Measurements from ENCODE around the gene KLHL15.

Gene KLHL15

DNA sequence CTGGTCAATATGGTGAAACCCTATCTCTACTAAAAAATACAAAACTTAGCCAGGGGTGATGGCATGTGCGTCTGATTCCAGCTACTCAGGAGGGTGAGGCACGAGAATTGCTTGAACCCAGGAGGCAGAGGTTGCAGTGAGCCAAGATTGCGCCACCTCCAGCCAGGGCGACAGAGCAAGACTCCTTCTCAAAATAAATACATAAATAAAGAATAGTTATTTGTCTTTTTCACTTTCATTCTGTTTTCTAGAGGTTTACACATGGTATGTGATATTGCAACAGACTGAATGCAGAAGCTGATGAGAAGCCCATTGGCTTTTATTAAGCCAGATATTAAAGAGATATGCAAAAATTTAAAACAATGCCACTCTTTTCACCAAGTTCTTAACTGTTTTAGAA lies 8.2 kb downstream of the KLHL15 start:
- no CpG with 5 or more reads among the region's 4 CpGs for WGBS, 2 donors (ENCODE audit: extremely low coverage in 2 of 2, insufficient read length in 2 of 2, insufficient replicate concordance in 1 of 2)

GRCh38 chrX:24017674-24018073 lies 9.3 kb downstream of the KLHL15 start:
- Histone ChIP-seq H3K9me3 (replicated peaks in 1 of 2; ENCODE audit: control insufficient read depth in 2 of 2, insufficient read depth in 1 of 2, low read depth in 1 of 2, low read length in 2 of 2) (no peaks in the 10 kb centered on the region), H2BK5ac (ENCODE audit: low read length) (no peak overlapping the region), H2BK120ac (ENCODE audit: low read depth, low read length) (no peak overlapping the region), H3K14ac (ENCODE audit: low read length) (no peak overlapping the region), H2AFZ (ENCODE audit: low read length) (no peak overlapping the region), H3K79me1 (ENCODE audit: low read depth, low read length) (peaks cover 1% of the 10 kb centered on the region), H3K36me3 (replicated peaks in 1 of 2; ENCODE audit: control insufficient read depth in 2 of 2, insufficient read depth in 2 of 2, low read length in 2 of 2) (peaks cover 0 to 26% of the 10 kb centered on the region in 2 donors), H4K8ac (ENCODE audit: low read depth, low read length) (no peak overlapping the region), H2AK5ac (ENCODE audit: low read depth, low read length) (no peak overlapping the region), H3K23ac (ENCODE audit: low read depth, low read length, poor library complexity) (no peak overlapping the region), H2BK12ac (ENCODE audit: low read length) (no peak overlapping the region), H4K91ac (ENCODE audit: low read depth, low read length, poor library complexity) (no peak overlapping the region), H3K4me1 (ENCODE audit: control insufficient read depth in 2 of 2, insufficient read depth in 1 of 2, low read depth in 1 of 2, low read length in 2 of 2) (no peaks in the 10 kb centered on the region), H3K4me2 (ENCODE audit: insufficient read depth, low read length, poor library complexity, severe bottlenecking) (no peak overlapping the region), H3K27me3 (ENCODE audit: control insufficient read depth in 3 of 3, insufficient read depth in 3 of 3, low read depth in 1 of 3, low read length in 3 of 3) (no peaks in the 10 kb centered on the region), H3K27ac (replicated peaks; ENCODE audit: low read length) (no peak overlapping the region), H3K4me3 (ENCODE audit: low read length in 2 of 2) (no peak overlapping the region), H3K9ac (ENCODE audit: low read depth, low read length, poor library complexity) (no peak overlapping the region), H3K4ac (ENCODE audit: low read length) (no peak overlapping the region), H2BK15ac (ENCODE audit: low read length) (no peak overlapping the region), H3K18ac (ENCODE audit: low read length) (no peak overlapping the region)
- WGBS, 2 donors (ENCODE audit: extremely low coverage in 2 of 2, insufficient read length in 2 of 2, insufficient replicate concordance in 1 of 2), result no CpG with 5 or more reads among the region's 9 CpGs
- DNase-seq (ENCODE audit: low spot score), result no peak

More for the DNA sequence above, 8.2 kb downstream of the KLHL15 start:
- H3K4me2 ChIP-seq (ENCODE audit: insufficient read depth, low read length, poor library complexity, severe bottlenecking), result no peak overlapping the region
- no peak overlapping the region for H2BK5ac ChIP-seq (ENCODE audit: low read length)
- H3K23ac ChIP-seq (ENCODE audit: low read depth, low read length, poor library complexity), result no peak overlapping the region
- H4K91ac ChIP-seq (ENCODE audit: low read depth, low read length, poor library complexity), result no peak overlapping the region
- no peak overlapping the region for H3K4me3 ChIP-seq (ENCODE audit: low read length in 2 of 2)
- H3K14ac ChIP-seq (ENCODE audit: low read length), result no peak overlapping the region
- H3K27ac ChIP-seq (replicated peaks; ENCODE audit: low read length), result no peak overlapping the region
- peaks cover 0 to 26% of the 10 kb centered on the region in 2 donors for H3K36me3 ChIP-seq (replicated peaks in 1 of 2; ENCODE audit: control insufficient read depth in 2 of 2, insufficient read depth in 2 of 2, low read length in 2 of 2)
- no peak for DNase-seq (ENCODE audit: low spot score)
- H2AK5ac ChIP-seq (ENCODE audit: low read depth, low read length), result no peak overlapping the region
- no peak overlapping the region for H2AFZ ChIP-seq (ENCODE audit: low read length)
- no peak overlapping the region for H4K8ac ChIP-seq (ENCODE audit: low read depth, low read length)
- no peaks in the 10 kb centered on the region for H3K4me1 ChIP-seq (ENCODE audit: control insufficient read depth in 2 of 2, insufficient read depth in 1 of 2, low read depth in 1 of 2, low read length in 2 of 2)
- no peak overlapping the region for H3K18ac ChIP-seq (ENCODE audit: low read length)
- no peak overlapping the region for H3K4ac ChIP-seq (ENCODE audit: low read length)
- H2BK120ac ChIP-seq (ENCODE audit: low read depth, low read length), result no peak overlapping the region
- H3K9ac ChIP-seq (ENCODE audit: low read depth, low read length, poor library complexity), result no peak overlapping the region
- H2BK15ac ChIP-seq (ENCODE audit: low read length), result no peak overlapping the region
- H3K79me1 ChIP-seq (ENCODE audit: low read depth, low read length), result peaks cover 1% of the 10 kb centered on the region
- no peaks in the 10 kb centered on the region for H3K9me3 ChIP-seq (replicated peaks in 1 of 2; ENCODE audit: control insufficient read depth in 2 of 2, insufficient read depth in 1 of 2, low read depth in 1 of 2, low read length in 2 of 2)
- no peak overlapping the region for H2BK12ac ChIP-seq (ENCODE audit: low read length)
- H3K27me3 ChIP-seq (ENCODE audit: control insufficient read depth in 3 of 3, insufficient read depth in 3 of 3, low read depth in 1 of 3, low read length in 3 of 3), result no peaks in the 10 kb centered on the region

- Histone ChIP-seq H2AFZ (ENCODE audit: low read length) (no peak overlapping the region), H3K4me3 (ENCODE audit: low read length in 2 of 2) (no peak overlapping the region), H3K36me3 (replicated peaks in 1 of 2; ENCODE audit: control insufficient read depth in 2 of 2, insufficient read depth in 2 of 2, low read length in 2 of 2) (peaks cover 0 to 19% of the 10 kb centered on the region in 2 donors), H4K91ac (ENCODE audit: low read depth, low read length, poor library complexity) (no peak overlapping the region), H3K79me1 (ENCODE audit: low read depth, low read length) (no peaks in the 10 kb centered on the region), H2AK5ac (ENCODE audit: low read depth, low read length) (no peak overlapping the region), H2BK5ac (ENCODE audit: low read length) (no peak overlapping the region), H3K18ac (ENCODE audit: low read length) (no peak overlapping the region), H2BK12ac (ENCODE audit: low read length) (no peak overlapping the region), H4K8ac (ENCODE audit: low read depth, low read length) (no peak overlapping the region), H3K9ac (ENCODE audit: low read depth, low read length, poor library complexity) (no peak overlapping the region), H3K23ac (ENCODE audit: low read depth, low read length, poor library complexity) (no peak overlapping the region), H3K4ac (ENCODE audit: low read length) (no peak overlapping the region), H3K14ac (ENCODE audit: low read length) (no peak overlapping the region), H3K27ac (replicated peaks; ENCODE audit: low read length) (no peak overlapping the region), H2BK15ac (ENCODE audit: low read length) (no peak overlapping the region), H3K27me3 (ENCODE audit: control insufficient read depth in 3 of 3, insufficient read depth in 3 of 3, low read depth in 1 of 3, low read length in 3 of 3) (no peaks in the 10 kb centered on the region), H2BK120ac (ENCODE audit: low read depth, low read length) (no peak overlapping the region), H3K9me3 (replicated peaks in 1 of 2; ENCODE audit: control insufficient read depth in 2 of 2, insufficient read depth in 1 of 2, low read depth in 1 of 2, low read length in 2 of 2) (no peaks in the 10 kb centered on the region), H3K4me1 (ENCODE audit: control insufficient read depth in 2 of 2, insufficient read depth in 1 of 2, low read depth in 1 of 2, low read length in 2 of 2) (no peaks in the 10 kb centered on the region), H3K4me2 (ENCODE audit: insufficient read depth, low read length, poor library complexity, severe bottlenecking) (no peak overlapping the region)
- WGBS, 2 donors (ENCODE audit: extremely low coverage in 2 of 2, insufficient read length in 2 of 2, insufficient replicate concordance in 1 of 2), result no CpG with 5 or more reads among the region's 5 CpGs
- DNase-seq (ENCODE audit: low spot score), result no peak
These were observed 12.5 kb downstream of the KLHL15 start for GRCh38 chrX:24014388-24015018.

DNA sequence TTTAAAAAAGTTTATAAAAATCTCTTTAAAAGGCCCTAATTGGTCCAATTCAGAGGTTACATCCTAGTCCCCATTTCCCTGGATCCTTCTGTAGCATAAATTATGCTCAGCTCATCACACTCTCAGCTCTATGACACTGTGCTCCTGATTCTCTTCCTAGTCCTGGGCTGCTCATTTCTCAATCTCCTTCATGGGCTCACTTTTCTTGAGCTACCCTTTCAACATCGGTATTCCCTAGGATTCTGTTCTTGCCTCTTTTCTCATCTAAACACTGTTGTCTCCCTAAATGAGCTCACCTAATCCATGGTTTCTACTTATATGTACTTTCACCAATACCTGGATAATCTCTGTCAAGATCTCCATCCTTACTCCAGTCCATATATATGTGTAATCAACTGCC lies 14.7 kb downstream of the KLHL15 start:
- no peak overlapping the region for H3K18ac ChIP-seq (ENCODE audit: low read length)
- DNase-seq (ENCODE audit: low spot score), result no peak
- no peak overlapping the region for H3K4ac ChIP-seq (ENCODE audit: low read length)
- no peak overlapping the region for H4K8ac ChIP-seq (ENCODE audit: low read depth, low read length)
- H2AFZ ChIP-seq (ENCODE audit: low read length), result no peak overlapping the region
- no peak overlapping the region for H3K4me3 ChIP-seq (ENCODE audit: low read length in 2 of 2)
- H2BK15ac ChIP-seq (ENCODE audit: low read length), result no peak overlapping the region
- no peaks in the 10 kb centered on the region for H3K27me3 ChIP-seq (ENCODE audit: control insufficient read depth in 3 of 3, insufficient read depth in 3 of 3, low read depth in 1 of 3, low read length in 3 of 3)
- H3K4me2 ChIP-seq (ENCODE audit: insufficient read depth, low read length, poor library complexity, severe bottlenecking), result no peak overlapping the region
- no peaks in the 10 kb centered on the region for H3K79me1 ChIP-seq (ENCODE audit: low read depth, low read length)
- H3K9me3 ChIP-seq (replicated peaks in 1 of 2; ENCODE audit: control insufficient read depth in 2 of 2, insufficient read depth in 1 of 2, low read depth in 1 of 2, low read length in 2 of 2), result no peaks in the 10 kb centered on the region
- no peak overlapping the region for H3K9ac ChIP-seq (ENCODE audit: low read depth, low read length, poor library complexity)
- no CpG with 5 or more reads among the region's 1 CpG for WGBS, 2 donors (ENCODE audit: extremely low coverage in 2 of 2, insufficient read length in 2 of 2, insufficient replicate concordance in 1 of 2)
- peaks cover 0 to 11% of the 10 kb centered on the region in 2 donors for H3K36me3 ChIP-seq (replicated peaks in 1 of 2; ENCODE audit: control insufficient read depth in 2 of 2, insufficient read depth in 2 of 2, low read length in 2 of 2)
- H2AK5ac ChIP-seq (ENCODE audit: low read depth, low read length), result no peak overlapping the region
- H2BK5ac ChIP-seq (ENCODE audit: low read length), result no peak overlapping the region
- H2BK120ac ChIP-seq (ENCODE audit: low read depth, low read length), result no peak overlapping the region
- no peak overlapping the region for H2BK12ac ChIP-seq (ENCODE audit: low read length)
- H3K14ac ChIP-seq (ENCODE audit: low read length), result no peak overlapping the region
- no peak overlapping the region for H3K23ac ChIP-seq (ENCODE audit: low read depth, low read length, poor library complexity)
- H4K91ac ChIP-seq (ENCODE audit: low read depth, low read length, poor library complexity), result no peak overlapping the region
- H3K4me1 ChIP-seq (ENCODE audit: control insufficient read depth in 2 of 2, insufficient read depth in 1 of 2, low read depth in 1 of 2, low read length in 2 of 2), result no peaks in the 10 kb centered on the region
- no peak overlapping the region for H3K27ac ChIP-seq (replicated peaks; ENCODE audit: low read length)
